Heart left ventricle (tissue), 16 donors: ENCODE results near the gene C13orf42. TPM values are rescaled to one million over a fixed set of nuclear protein-coding genes. Genes with fewer than 3 reads are reported as not detected.
A peak's percentile ranks its signal among the peaks of the same experiment; 100 is the strongest.

Source experiments
- ATAC-seq, 4 donors: fragments of 200-7000 bp; cut with Tn5 transposase; one replicate each; pipeline ENCODE4 v1.9.1; 2020 to 2022; ENCODE audit warnings: moderate library complexity in 4 of 4, mild to moderate bottlenecking in 3 of 4, moderate number of reproducible peaks in 1 of 4
- DNase-seq, 5 donors: peaks; one replicate each; pipeline ENCODE4 v3.0.0-alpha.2; 2020
- H3K27ac ChIP-seq, 12 donors: fragments of 200-600 bp; sonication (generic) in 4 of 12; one replicate each; pipeline versions ENCODE4 v1.5.0 to v1.8.0; 2016 to 2022; ENCODE audit warnings: mild to moderate bottlenecking in 2 of 12
- H3K27me3 ChIP-seq, 9 donors: fragments of 200-600 bp; sonication (generic) in 2 of 9; one replicate each; pipeline versions ENCODE4 v1.5.1 to v1.8.0; 2016 to 2022; ENCODE audit warnings: mild to moderate bottlenecking in 3 of 9
- H3K36me3 ChIP-seq, 9 donors: fragments of 200-600 bp; sonication (generic) in 2 of 9; one replicate each; pipeline versions ENCODE4 v1.5.0 to v1.8.0; 2018 to 2022; ENCODE audit warnings: mild to moderate bottlenecking in 2 of 9
- H3K4me1 ChIP-seq, 12 donors: fragments of 200-600 bp; sonication (generic) in 4 of 12; one replicate each; pipeline versions ENCODE4 v1.5.0 to v1.8.0; 2016 to 2022; ENCODE audit warnings: mild to moderate bottlenecking in 3 of 12
- H3K4me3 ChIP-seq, 12 donors: fragments of 200-600 bp; sonication (generic) in 4 of 12; one replicate each; pipeline versions ENCODE4 v1.5.0 to v1.8.0; 2017 to 2022; ENCODE audit warnings: mild to moderate bottlenecking in 9 of 12, moderate library complexity in 4 of 12
- H3K9me3 ChIP-seq, 12 donors: fragments of 200-600 bp; sonication (generic) in 4 of 12; one replicate each; pipeline versions ENCODE4 v1.5.0 to v1.8.0; 2016 to 2022; ENCODE audit warnings: mild to moderate bottlenecking in 1 of 12
- CTCF ChIP-seq, 12 donors: fragments of 200-600 bp; sonication (generic) in 4 of 12; IDR thresholded peaks; one replicate each; pipeline versions ENCODE4 v1.5.0 to v1.8.0; 2018 to 2022; ENCODE audit warnings: antibody characterized with exemption in 12 of 12, mild to moderate bottlenecking in 5 of 12
- POLR2A ChIP-seq, 2 donors: fragments of 450-650 bp; IDR thresholded peaks; one replicate each; pipeline ENCODE4 v1.6.1; 2017; ENCODE audit warnings: antibody characterized with exemption in 2 of 2, mild to moderate bottlenecking in 2 of 2, moderate library complexity in 2 of 2
- WGBS, 4 donors: extraction: QIAGEN DNeasy Blood & Tissue Kit in 2 of 4; methylation state at CpG; one replicate each; pipeline versions ENCODE4 v1.1.5 to v1.1.7; 2013 to 2018; 5-methylcytosine and 5-hydroxymethylcytosine counted together
- intact Hi-C, 10 donors: fragments of 100-400 bp; cut with DNase I; formaldehyde crosslinking; loops; one replicate each; pipeline versions ENCODE4 v1.11.1 to v1.14.2; 2022
- polyA plus RNA-seq, 2 donors: library from polyadenylated mRNA; stranded (reverse); fragments of 200-250 nt; gene quantifications; one replicate each; pipeline ENCODE4 v1.2.3, GENCODE V29; 2013
- total RNA-seq, 9 donors: library from RNA; depleted of rRNA in 2 of 9; stranded (reverse); fragments of >200 nt in 2 of 9; fragmentation: NEBNext Ultra II Directional in 3 of 9; extraction: Animal tissue kit (Norgen Biotek cat#: 25700) in 3 of 9; gene quantifications; one replicate each; pipeline versions ENCODE4 v1.1.0 to v1.2.4, GENCODE V29; 2016 to 2023
- donor health status: ischemic (EF 13 %, LVEDD 7.1; RV severe dilation, severe dysfunction).
- donor health status: healthy with polysubstance abuse.
- donor health status: DM: no; HTN: yes; CAD: no.
- donor health status: DM: no; HTN: no; CAD: no.
- donor health status: ischemic (EF 25% LVEDD 6.9; RV normal size, moderate dysfunction).
- donor health status: ischemic (EF 25% LVEDD 5.7; RV mildly dilated, moderate dysfunction).
- donor health status: healthy.
- donor health status: DM: yes; HTN: yes; CAD: no.
- donor health status: ischemic (EF 35%, LVEDD 5.7; RV mildly dilated, moderate dysfunction).
- donor health status: nonischemic (EF 11% LVEDD 7.7; RV severe dilation, severe dysfunction).
- donor health status: DM: yes; HTN: yes; CAD: no.
- donor health status: PGD.
- donor health status: ischemic (EF 29% LVEDD 5.4; RV normal size, mild dysfunction).
- donor health status: nonischemic (EF 23%, LVEDD 6.1; RV moderate dilation, normal function).

The C13orf42 gene
- total and polyA plus RNA-seq, 11 donors, result not detected

DNA sequence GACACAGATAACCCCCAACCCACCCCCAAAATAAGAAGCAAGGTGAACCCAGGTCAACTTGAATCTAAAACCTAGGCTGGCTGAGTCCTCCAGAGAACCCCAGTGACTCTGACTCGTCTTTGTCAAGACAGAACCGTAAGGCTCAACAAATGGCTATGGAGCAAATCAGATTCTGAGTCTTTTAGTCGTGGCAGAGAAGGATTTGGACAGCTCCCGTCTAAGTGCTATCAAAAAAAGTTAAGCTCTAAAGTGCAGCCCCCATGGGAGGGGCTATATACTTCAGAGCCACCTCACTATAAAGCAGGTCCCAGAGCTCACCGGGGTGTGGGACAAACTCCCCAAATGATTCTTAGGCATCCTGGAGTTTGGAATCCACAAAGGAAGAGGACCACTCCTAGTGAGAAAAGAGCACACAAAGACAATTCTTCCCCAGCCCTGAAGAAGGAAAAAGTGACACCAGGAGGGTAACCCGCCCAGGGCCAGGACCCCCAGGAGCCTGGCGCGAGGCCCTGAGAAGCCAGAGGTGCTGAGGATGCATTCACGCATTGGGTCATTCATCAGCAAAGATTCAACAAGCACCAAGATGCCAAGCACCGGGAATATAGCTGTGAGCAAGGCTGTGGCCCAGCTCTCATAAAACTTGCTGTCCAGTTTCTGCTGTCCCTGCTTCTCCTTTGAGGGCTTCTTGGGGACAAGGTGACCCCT lies 25.4 kb upstream of the C13orf42 start:
- Histone ChIP-seq H3K36me3 (no peaks in the 10 kb centered on the region), H3K4me3 (no peak overlapping the region)
- DNase-seq, result no peak

DNA sequence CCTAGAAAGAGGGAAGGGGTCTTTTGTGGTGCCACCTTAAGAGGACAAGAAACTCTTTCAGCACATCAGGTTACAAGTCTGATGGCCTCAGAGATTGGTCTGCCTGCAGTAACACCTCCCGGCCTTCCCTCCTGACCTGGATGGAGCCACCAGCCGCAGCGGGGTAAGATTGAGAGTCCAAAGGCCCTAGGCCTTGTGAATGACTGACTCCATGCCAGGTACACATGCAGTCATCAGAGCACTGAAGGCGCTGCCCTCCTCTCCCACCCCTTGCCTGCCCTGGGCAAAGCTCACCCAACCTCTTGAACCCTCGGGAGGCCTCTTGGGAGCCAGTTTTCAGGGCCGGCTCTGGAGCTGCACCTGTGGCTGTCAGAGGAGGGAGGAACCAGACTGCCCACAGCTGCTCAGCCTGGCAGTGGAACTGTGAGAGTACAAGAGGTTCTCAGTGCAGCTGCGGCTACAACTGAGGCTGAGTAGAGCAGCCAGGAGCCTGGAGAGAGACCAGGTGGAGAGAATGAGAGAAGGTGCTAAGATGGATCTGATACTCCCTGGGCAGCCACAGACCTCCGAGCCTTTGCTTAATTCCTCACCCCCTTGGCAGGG lies 23.8 kb upstream of the C13orf42 start:
- no peaks in the 10 kb centered on the region for H3K27me3 ChIP-seq
- ATAC-seq (no peak), DNase-seq (no peak)
- H3K9me3 ChIP-seq, result peaks cover 0 to 17% (median 3%) of the 10 kb centered on the region in 12 donors
- H3K36me3 ChIP-seq, result no peaks in the 10 kb centered on the region
- TF ChIP-seq CTCF (IDR thresholded peaks at IDR 0.05) (no peak), POLR2A (IDR thresholded peaks at IDR 0.05) (no peak)
- 87 to 96% (median 92%) methylated on average over 4 to 8 of the region's 8 CpGs for WGBS, 4 donors
- no peak overlapping the region for H3K27ac ChIP-seq
- H3K4me1 ChIP-seq, result no peaks in the 10 kb centered on the region
- no peak overlapping the region for H3K4me3 ChIP-seq
- intact Hi-C loops, result loop anchor here in 1 of 10 donors (5.0 kb wide), 1 partner anchor 152 kb away; no protein-coding TSS in a partner anchor

More for the DNA sequence above, 25.4 kb upstream of the C13orf42 start:
- Histone ChIP-seq H3K4me1 (no peaks in the 10 kb centered on the region), H3K27me3 (no peaks in the 10 kb centered on the region), H3K9me3 (peaks cover 0 to 1% (median 0%) of the 10 kb centered on the region in 12 donors), H3K27ac (no peak overlapping the region)
- TF ChIP-seq POLR2A (IDR thresholded peaks at IDR 0.05), result no peak
- no peak for TF ChIP-seq CTCF (IDR thresholded peaks at IDR 0.05)
- WGBS, 4 donors, result 69 to 75% (median 73%) methylated on average over 10 of the region's 10 CpGs
- intact Hi-C loops, result no loop called here
- ATAC-seq, result no peak

DNA sequence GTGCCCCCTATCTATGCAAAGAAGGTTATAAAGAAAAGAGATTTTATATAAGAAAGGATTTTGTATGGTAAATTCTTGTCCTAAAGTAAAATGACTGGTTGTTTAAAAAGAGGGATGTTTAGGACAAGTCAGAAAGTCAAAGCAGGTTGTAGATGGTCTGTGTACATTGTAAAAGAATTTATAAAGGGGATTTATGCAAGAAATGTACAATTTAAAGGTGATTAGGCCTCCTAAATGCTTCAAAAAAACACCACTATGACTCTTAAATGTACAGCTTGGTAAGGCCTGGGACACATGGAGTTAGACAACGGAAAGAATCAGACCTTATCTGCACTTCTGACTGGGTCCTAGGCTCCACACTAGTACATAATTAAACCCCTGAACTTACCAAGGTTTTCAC lies 19.3 kb upstream of the C13orf42 start:
- Histone ChIP-seq H3K4me3 (no peak overlapping the region), H3K36me3 (no peaks in the 10 kb centered on the region), H3K4me1 (no peaks in the 10 kb centered on the region), H3K9me3 (peaks cover 0 to 17% (median 3%) of the 10 kb centered on the region in 12 donors), H3K27me3 (no peaks in the 10 kb centered on the region), H3K27ac (no peak overlapping the region)
- DNase-seq (no peak), ATAC-seq (no peak)
- TF ChIP-seq POLR2A (IDR thresholded peaks at IDR 0.05) (no peak), CTCF (IDR thresholded peaks at IDR 0.05) (no peak)
- 78 to 97% (median 94%) methylated on average over 1 of the region's 1 CpG for WGBS, 4 donors
- intact Hi-C loops, result loop anchor here in 1 of 10 donors (5.0 kb wide), 1 partner anchor 157 kb away; no protein-coding TSS in a partner anchor

GRCh38 chr13:51125495-51126226 lies 14.6 kb upstream of the C13orf42 start:
- peaks cover 0 to 9% (median 0%) of the 10 kb centered on the region in 12 donors for H3K9me3 ChIP-seq
- intact Hi-C loops, result loop anchor here in 8 of 10 donors (1.0 to 5.0 kb wide), 3 partner anchors 161 to 162 kb away; no protein-coding TSS in a partner anchor
- 26 to 31% (median 27%) methylated on average over 7 of the region's 7 CpGs for WGBS, 4 donors

More at GRCh38 chr13:51125495-51126226, 14.6 kb upstream of the C13orf42 start:
- no peak overlapping the region for H3K27ac ChIP-seq
- H3K4me1 ChIP-seq, result no peaks in the 10 kb centered on the region
- H3K4me3 ChIP-seq, result no peak overlapping the region
- H3K36me3 ChIP-seq, result no peaks in the 10 kb centered on the region
- peak in 3 of 4 donors; percentile 73 to 84 (median 76) for ATAC-seq
- DNase-seq, result peak in 3 of 5 donors; percentile 35 to 62 (median 38)
- peak; percentile 64 to 82 (median 70) for TF ChIP-seq CTCF (IDR thresholded peaks at IDR 0.05)
- TF ChIP-seq POLR2A (IDR thresholded peaks at IDR 0.05), result no peak
- H3K27me3 ChIP-seq, result no peaks in the 10 kb centered on the region
